Fibroblast of pulmonary artery (primary cell): ENCODE results near the gene DPYSL5.

ENCODE experiments used
- DNase-seq: peaks from one replicate; pipeline ENCODE4 v3.0.0-alpha.2; 2010; ENCODE audit warnings: low read depth
- H3K4me3 ChIP-seq: replicated peaks from 2 replicates; pipeline ENCODE4 v1.5.1; 2011; ENCODE audit warnings: low read depth, mild to moderate bottlenecking, control low read depth, low read length, moderate library complexity
- CTCF ChIP-seq: IDR thresholded peaks from 2 replicates; pipeline ENCODE4 v1.5.1; 2011; ENCODE audit warnings: mild to moderate bottlenecking, control low read depth, low read length, inconsistent platforms; ENCODE audit errors: missing control alignments

The DPYSL5 gene

GRCh38 chr2:26846334-26847306 lies 1.3 kb upstream of the DPYSL5 start:
- TF ChIP-seq CTCF: peak; percentile 73
- DNase-seq: peak; percentile 81
- H3K4me3 ChIP-seq: no peak overlapping the region

- H3K4me3 ChIP-seq: no peak overlapping the region
- DNase-seq: no peak
- TF ChIP-seq CTCF: no peak
Observed at GRCh38 chr2:26847307-26847654, 651 bp upstream of the DPYSL5 start.

GRCh38 chr2:26848336-26849055 lies 564 bp downstream of the DPYSL5 start:
- no peak overlapping the region for H3K4me3 ChIP-seq
- no peak for DNase-seq
- TF ChIP-seq CTCF: no peak

- DNase-seq: no peak
- no peak for TF ChIP-seq CTCF
- H3K4me3 ChIP-seq: no peak overlapping the region
Observed at GRCh38 chr2:26849056-26849999, 1.4 kb downstream of the DPYSL5 start.

- DNase-seq: no peak
- H3K4me3 ChIP-seq: no peak overlapping the region
- no peak for TF ChIP-seq CTCF
Observed at GRCh38 chr2:26850000-26850431, 2.1 kb downstream of the DPYSL5 start.

- TF ChIP-seq CTCF: no peak
- H3K4me3 ChIP-seq: no peak overlapping the region
- no peak for DNase-seq
Observed at GRCh38 chr2:26850505-26850904, 2.6 kb downstream of the DPYSL5 start.
